Measurements from ENCODE around the gene UIMC1. TPM values are rescaled to one million over a fixed set of nuclear protein-coding genes. Genes with fewer than 3 reads are reported as not detected.

UIMC1 gene
- total RNA-seq, 2 donors from 2014 or later: 19.1 to 27.2 TPM

- H3K27me3 ChIP-seq: no peaks in the 10 kb centered on the region
- 83 to 89% methylated on average over 2 of the region's 2 CpGs for WGBS, 2 donors
- H3K27ac ChIP-seq: no peak overlapping the region
- no peaks in the 10 kb centered on the region for H3K9me3 ChIP-seq
- TF ChIP-seq CTCF (IDR thresholded peaks at IDR 0.05): no peak
- no peak for DNase-seq
- no peak overlapping the region for H3K4me3 ChIP-seq
- ATAC-seq: no peak
- no peaks in the 10 kb centered on the region for H3K4me1 ChIP-seq
- peaks cover 6 to 11% of the 10 kb centered on the region in 2 donors for H3K36me3 ChIP-seq (replicated peaks in 1 of 2; ENCODE audit: insufficient read depth in 1 of 2, low read depth in 2 of 2)
- intact Hi-C loops (cut with DNase I): no loop called here
These were observed 52.5 kb downstream of the UIMC1 start for GRCh38 chr5:176954050-176954449.

GRCh38 chr5:176952531-176953193, 53.9 kb downstream of the UIMC1 start:
- no peak overlapping the region for H3K27ac ChIP-seq
- peaks cover 6 to 13% of the 10 kb centered on the region in 2 donors for H3K36me3 ChIP-seq (replicated peaks in 1 of 2; ENCODE audit: insufficient read depth in 1 of 2, low read depth in 2 of 2)
- ATAC-seq: no peak
- no peaks in the 10 kb centered on the region for H3K27me3 ChIP-seq
- 92 to 95% methylated on average over 7 of the region's 7 CpGs for WGBS, 2 donors
- H3K4me1 ChIP-seq: no peaks in the 10 kb centered on the region
- no peak overlapping the region for H3K4me3 ChIP-seq
- DNase-seq: no peak
- H3K9me3 ChIP-seq: no peaks in the 10 kb centered on the region
- intact Hi-C loops (cut with DNase I): no loop called here
- TF ChIP-seq CTCF (IDR thresholded peaks at IDR 0.05): no peak
- no peak for TF ChIP-seq POLR2A (IDR thresholded peaks at IDR 0.05)

GRCh38 chr5:176948458-176948857, 58.1 kb downstream of the UIMC1 start:
- Histone ChIP-seq H3K4me3 (no peak overlapping the region), H3K27ac (no peak overlapping the region), H3K9me3 (no peaks in the 10 kb centered on the region), H3K36me3 (replicated peaks in 1 of 2; ENCODE audit: insufficient read depth in 1 of 2, low read depth in 2 of 2) (peaks cover 6 to 13% of the 10 kb centered on the region in 2 donors), H3K4me1 (no peaks in the 10 kb centered on the region), H3K27me3 (no peaks in the 10 kb centered on the region)
- 71 to 74% methylated on average over 1 of the region's 1 CpG for WGBS, 2 donors
- DNase-seq: no peak
- intact Hi-C loops (cut with DNase I): no loop called here
- TF ChIP-seq POLR2A (IDR thresholded peaks at IDR 0.05) (no peak), CTCF (IDR thresholded peaks at IDR 0.05) (no peak)
- no peak for ATAC-seq

- Histone ChIP-seq H3K27me3 (no peaks in the 10 kb centered on the region), H3K27ac (no peak overlapping the region), H3K9me3 (no peaks in the 10 kb centered on the region), H3K4me3 (no peak overlapping the region), H3K4me1 (no peaks in the 10 kb centered on the region), H3K36me3 (replicated peaks in 1 of 2; ENCODE audit: insufficient read depth in 1 of 2, low read depth in 2 of 2) (peaks cover 10 to 16% of the 10 kb centered on the region in 2 donors)
- no peak for ATAC-seq
- TF ChIP-seq CTCF (IDR thresholded peaks at IDR 0.05) (no peak), POLR2A (IDR thresholded peaks at IDR 0.05) (no peak)
- no peak for DNase-seq
- 85 to 90% methylated on average over 2 of the region's 2 CpGs for WGBS, 2 donors
- intact Hi-C loops (cut with DNase I): no loop called here
These were observed 58.7 kb downstream of the UIMC1 start for GRCh38 chr5:176947847-176948246.

- H3K27ac ChIP-seq: no peak overlapping the region
- 51 to 54% methylated on average over 2 of the region's 2 CpGs for WGBS, 2 donors
These were observed 62.3 kb downstream of the UIMC1 start for GRCh38 chr5:176944268-176944667.

More at GRCh38 chr5:176944268-176944667, 62.3 kb downstream of the UIMC1 start:
- Histone ChIP-seq H3K27me3 (no peaks in the 10 kb centered on the region), H3K9me3 (no peaks in the 10 kb centered on the region), H3K4me3 (no peak overlapping the region), H3K4me1 (no peaks in the 10 kb centered on the region), H3K36me3 (replicated peaks in 1 of 2; ENCODE audit: insufficient read depth in 1 of 2, low read depth in 2 of 2) (peaks cover 9 to 15% of the 10 kb centered on the region in 2 donors)
- intact Hi-C loops (cut with DNase I): no loop called here
- no peak for TF ChIP-seq POLR2A (IDR thresholded peaks at IDR 0.05)
- TF ChIP-seq CTCF (IDR thresholded peaks at IDR 0.05): no peak
- ATAC-seq (no peak), DNase-seq (no peak)
